BE2C (cell line): ENCODE results near the gene LARP1.

Source experiments
- DNase-seq: peaks from one replicate; pipeline ENCODE4 v3.0.0-alpha.2; 2020
- H3K27me3 ChIP-seq: fragments of 250-450 bp; sonication (Bioruptor Pico); 2 replicates; pipeline ENCODE4 v1.5.1; 2020; ENCODE audit warnings: mild to moderate bottlenecking
- H3K36me3 ChIP-seq: fragments of 250-450 bp; sonication (Bioruptor Pico); 2 replicates; pipeline ENCODE4 v1.5.1; 2020; ENCODE audit warnings: mild to moderate bottlenecking
- H3K4me1 ChIP-seq: fragments of 250-450 bp; sonication (Bioruptor Pico); 2 replicates; pipeline ENCODE4 v1.5.1; 2020
- H3K4me3 ChIP-seq: 2 replicates; pipeline ENCODE4 v1.5.1; 2011; ENCODE audit warnings: low read depth, low read length
- H3K9me3 ChIP-seq: fragments of 250-450 bp; sonication (Bioruptor Pico); 2 replicates; pipeline ENCODE4 v1.5.1; 2020
- TF ChIP-seq, protein P1 (sequence below): IDR thresholded peaks from 2 replicates; pipeline ENCODE4 v1.5.1; 2012; ENCODE audit warnings: mild to moderate bottlenecking, low read depth, low read length

LARP1 gene

DNA sequence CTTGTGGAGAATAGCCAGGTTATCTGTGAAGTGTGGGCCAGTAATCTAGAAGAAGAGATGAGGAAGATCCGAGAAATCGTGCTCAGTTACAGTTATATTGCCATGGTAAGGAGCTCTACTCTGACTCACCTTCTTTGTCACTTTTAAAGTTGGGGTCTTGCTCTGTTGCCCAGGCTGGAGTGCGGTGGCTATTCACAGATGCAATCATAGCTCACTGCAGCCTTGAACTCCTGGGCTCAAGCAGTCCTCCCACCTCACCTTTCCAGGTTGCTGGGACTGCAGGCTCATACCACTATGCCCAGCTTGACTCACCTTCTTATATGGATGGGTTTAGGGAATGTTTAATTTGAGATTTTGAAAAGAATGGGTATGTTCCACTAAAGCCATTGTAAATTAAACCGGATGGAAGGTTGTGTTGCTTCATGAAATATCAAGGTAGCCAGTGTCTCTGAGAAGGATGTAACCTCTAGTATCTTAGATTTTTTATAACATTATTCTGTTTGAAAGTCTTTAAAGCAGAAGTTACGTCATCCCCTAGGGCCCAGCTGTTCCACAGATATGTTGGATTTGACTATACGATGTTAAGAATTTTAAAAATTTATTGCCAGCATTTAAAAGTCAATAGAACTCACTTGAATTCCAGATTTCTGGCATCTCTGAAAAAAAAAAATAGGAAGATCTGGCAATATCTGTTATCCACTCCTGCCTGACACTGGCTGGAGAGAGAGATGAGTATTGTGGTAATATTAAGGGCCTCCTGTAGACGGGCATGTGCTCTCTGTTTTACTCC lies 108.3 kb downstream of the LARP1 start:
- Histone ChIP-seq H3K27me3 (no peaks in the 10 kb centered on the region), H3K4me1 (peaks cover 12% of the 10 kb centered on the region), H3K9me3 (no peaks in the 10 kb centered on the region), H3K36me3 (peaks cover 41% of the 10 kb centered on the region), H3K4me3 (no peak overlapping the region)
- DNase-seq: no peak
- TF ChIP-seq, protein P1, sequence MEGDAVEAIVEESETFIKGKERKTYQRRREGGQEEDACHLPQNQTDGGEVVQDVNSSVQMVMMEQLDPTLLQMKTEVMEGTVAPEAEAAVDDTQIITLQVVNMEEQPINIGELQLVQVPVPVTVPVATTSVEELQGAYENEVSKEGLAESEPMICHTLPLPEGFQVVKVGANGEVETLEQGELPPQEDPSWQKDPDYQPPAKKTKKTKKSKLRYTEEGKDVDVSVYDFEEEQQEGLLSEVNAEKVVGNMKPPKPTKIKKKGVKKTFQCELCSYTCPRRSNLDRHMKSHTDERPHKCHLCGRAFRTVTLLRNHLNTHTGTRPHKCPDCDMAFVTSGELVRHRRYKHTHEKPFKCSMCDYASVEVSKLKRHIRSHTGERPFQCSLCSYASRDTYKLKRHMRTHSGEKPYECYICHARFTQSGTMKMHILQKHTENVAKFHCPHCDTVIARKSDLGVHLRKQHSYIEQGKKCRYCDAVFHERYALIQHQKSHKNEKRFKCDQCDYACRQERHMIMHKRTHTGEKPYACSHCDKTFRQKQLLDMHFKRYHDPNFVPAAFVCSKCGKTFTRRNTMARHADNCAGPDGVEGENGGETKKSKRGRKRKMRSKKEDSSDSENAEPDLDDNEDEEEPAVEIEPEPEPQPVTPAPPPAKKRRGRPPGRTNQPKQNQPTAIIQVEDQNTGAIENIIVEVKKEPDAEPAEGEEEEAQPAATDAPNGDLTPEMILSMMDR: no peak

DNA sequence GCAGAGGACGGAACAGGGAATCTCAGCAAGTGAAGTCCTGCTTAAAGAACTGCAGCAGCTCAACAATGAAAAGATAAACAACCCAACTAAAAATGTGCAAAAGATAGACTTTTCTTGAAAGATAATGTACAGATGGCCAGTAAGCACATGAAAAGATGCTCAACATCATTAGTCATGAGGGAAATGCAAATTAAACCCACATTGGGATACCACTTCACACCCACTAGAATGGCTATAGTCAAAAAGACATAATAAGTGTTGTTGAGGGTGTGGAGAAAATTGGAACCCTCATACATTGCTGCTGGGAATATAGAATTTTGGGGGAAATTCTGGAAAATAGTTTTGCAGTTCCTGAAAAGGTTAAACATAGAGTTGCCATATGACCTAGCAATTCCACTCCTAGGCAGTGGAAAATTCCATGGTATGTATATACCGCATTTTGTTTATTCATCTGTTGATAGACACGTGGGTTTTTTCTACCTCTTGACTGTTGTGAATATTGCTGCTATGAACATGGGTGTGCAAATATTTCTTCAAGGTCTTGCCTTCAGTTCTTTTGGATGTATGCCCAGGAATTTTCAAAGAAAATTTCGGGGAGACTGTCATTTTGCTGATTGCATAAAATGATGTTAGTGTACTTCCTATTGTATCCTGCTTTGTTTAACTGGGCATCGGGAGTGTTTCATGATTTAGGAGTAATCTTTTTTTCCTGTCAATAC lies 110.4 kb downstream of the LARP1 start:
- H3K4me3 ChIP-seq: no peak overlapping the region
- peaks cover 43% of the 10 kb centered on the region for H3K36me3 ChIP-seq
- H3K9me3 ChIP-seq: no peaks in the 10 kb centered on the region
- DNase-seq: no peak
- H3K4me1 ChIP-seq: peaks cover 4% of the 10 kb centered on the region
- TF ChIP-seq, protein P1: no peak
- H3K27me3 ChIP-seq: no peaks in the 10 kb centered on the region

DNA sequence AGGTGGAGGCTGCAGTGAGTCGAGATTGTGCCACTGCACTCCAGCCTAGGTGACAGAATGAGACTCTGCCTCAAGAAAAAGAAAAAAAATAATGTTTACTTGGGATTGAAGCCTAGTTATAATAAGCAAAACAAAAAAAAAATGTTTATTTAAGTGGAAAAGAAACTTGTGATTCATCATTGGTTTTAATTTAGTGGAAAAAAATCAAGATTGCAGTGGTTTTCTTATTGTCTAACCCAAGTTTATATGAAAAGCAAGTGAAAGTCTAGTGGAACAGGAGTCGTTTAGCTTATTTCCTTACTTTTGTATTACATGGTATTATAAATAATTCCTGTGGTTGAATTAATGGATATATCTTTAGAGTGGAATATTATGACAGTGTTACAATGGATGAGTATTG lies 111.7 kb downstream of the LARP1 start:
- TF ChIP-seq, protein P1: no peak
- DNase-seq: no peak
- Histone ChIP-seq H3K27me3 (no peaks in the 10 kb centered on the region), H3K36me3 (peaks cover 53% of the 10 kb centered on the region), H3K4me3 (no peak overlapping the region), H3K4me1 (peaks cover 4% of the 10 kb centered on the region), H3K9me3 (no peaks in the 10 kb centered on the region)
